GM19328 (cell line): Measurements from ENCODE around the gene HDAC5.
"Not testable (repeated sequence)": the region's sequence is repeated elsewhere in the genome, so short reads cannot be mapped to it uniquely, and the experiment has no call there.

Source experiments
- ATAC-seq: cut with Tn5 transposase; IDR thresholded peaks from one replicate; pipeline ENCODE4 v1.9.1; 2021; ENCODE audit warnings: mild to moderate bottlenecking, moderate library complexity; ENCODE audit not compliant: unreplicated experiment

Gene HDAC5

GRCh38 chr17:44133918-44134476, 10.6 kb upstream of the HDAC5 start:
- no peak for ATAC-seq

DNA sequence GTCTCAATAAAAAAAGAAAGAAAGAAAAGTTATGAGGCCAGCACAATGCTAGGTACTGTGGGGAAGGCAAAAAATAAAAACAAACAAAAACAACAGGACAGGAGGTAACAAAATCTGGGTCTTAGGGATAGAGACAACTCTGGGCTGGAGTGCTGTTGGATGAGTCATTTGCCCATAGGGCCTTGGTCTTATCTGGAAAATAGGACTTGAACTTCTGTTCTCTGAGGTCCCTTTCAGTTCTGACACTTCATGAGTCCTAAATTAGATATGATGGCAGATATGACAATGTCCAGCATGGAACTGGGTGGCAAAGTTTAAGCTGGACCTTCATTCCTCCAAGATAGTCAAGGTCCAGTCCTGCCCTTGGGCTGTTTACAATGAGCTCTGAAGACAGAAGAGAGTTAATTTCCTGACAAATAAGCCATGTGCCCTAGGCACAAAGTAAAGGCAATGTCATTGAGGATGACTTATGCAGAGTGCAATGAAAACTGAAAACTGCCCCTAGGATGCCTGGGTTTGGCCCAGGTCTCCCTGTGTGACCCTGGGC, 8.9 kb upstream of the HDAC5 start:
- no peak for ATAC-seq

- not testable (repeated sequence) for ATAC-seq
These were observed 7.9 kb upstream of the HDAC5 start for GRCh38 chr17:44131372-44131771.

GRCh38 chr17:44130693-44131349, 7.4 kb upstream of the HDAC5 start:
- no peak for ATAC-seq

DNA sequence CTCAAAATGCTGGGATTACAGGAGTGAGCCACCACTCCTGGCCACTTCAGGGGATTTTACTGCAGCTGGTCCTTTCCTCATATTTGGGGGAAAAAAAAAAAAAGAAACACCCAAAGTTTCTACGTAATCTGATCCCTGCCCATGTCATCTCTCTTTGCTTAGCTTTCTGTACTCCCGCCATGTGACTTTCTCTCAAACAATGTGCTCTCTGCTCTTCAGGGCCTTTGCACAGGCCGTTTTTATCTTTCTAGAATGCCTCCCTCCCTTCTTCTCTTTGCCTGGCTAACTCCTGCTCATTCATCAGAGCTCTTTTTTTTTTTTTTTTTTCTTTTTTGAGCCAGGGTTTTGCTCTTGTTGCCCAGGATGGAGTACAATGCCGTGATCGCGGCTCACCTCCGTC, 4.9 kb upstream of the HDAC5 start:
- no peak for ATAC-seq

- ATAC-seq = no peak
These were observed 637 bp upstream of the HDAC5 start for GRCh38 chr17:44124118-44124438.

DNA sequence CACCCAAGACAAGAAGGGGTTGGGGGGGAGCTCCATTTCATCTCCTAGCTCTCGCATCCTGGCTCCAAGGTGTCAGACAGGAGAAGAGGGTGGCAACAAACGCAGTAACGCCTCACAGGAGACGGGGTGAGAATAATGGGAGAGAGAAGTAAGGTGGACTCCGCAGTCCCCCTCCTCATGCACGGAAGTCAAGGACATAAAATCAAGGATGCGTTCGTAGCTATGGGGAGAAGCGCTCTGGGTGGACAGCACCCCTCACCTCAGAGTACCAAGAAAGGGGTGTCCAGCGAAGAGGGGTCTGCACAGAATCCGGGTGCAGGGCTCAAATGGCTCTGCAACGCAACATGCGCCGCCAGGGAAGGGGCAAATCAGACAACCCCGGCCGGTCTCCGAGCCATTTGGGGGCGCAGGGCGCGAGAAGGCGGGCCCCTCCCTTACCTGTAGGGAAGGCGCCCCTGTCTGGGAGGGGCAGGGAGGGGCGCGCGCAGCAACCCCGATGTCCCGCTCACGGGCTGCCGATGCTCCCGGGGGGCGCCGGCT, 555 bp downstream of the HDAC5 start:
- no peak for ATAC-seq

DNA sequence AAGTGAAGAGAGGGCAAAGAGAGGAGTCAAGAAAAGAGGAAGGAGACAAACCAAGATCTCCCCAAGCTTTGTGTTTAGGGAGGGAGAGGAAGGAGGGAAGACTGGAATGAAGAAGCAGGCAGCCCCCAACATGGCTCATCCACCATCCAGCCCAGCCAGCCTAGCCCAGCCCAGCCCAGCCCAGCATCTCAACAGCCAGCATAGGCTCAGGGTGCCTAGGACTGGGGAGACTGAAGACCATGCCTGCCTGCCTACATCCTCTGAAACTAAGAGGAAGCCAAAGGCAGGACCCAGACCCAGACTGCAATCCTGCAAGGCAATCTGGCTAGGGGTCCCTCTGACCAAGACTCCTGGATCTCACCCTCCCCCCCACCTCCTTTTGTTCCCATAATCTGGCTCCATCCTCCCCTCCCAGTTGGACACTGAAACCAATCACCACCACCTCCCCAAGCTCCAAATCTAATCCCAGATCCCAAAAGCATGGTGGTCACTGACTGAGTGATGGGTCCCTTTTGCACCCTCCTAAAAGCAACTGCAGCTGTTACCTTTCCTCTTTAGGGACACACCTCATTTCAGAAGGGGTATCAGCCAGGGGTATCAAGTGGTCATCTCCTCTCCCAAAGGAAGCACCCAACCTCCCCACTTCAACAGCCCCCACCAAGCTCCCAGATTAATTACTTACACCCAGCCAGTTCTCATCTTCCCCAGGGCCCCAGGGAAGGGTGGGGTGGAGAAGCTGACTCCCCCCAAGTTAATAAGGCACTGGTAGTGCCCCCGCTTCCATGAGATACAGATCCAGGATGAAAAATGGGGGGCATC, 1.2 kb downstream of the HDAC5 start:
- ATAC-seq = no peak

DNA sequence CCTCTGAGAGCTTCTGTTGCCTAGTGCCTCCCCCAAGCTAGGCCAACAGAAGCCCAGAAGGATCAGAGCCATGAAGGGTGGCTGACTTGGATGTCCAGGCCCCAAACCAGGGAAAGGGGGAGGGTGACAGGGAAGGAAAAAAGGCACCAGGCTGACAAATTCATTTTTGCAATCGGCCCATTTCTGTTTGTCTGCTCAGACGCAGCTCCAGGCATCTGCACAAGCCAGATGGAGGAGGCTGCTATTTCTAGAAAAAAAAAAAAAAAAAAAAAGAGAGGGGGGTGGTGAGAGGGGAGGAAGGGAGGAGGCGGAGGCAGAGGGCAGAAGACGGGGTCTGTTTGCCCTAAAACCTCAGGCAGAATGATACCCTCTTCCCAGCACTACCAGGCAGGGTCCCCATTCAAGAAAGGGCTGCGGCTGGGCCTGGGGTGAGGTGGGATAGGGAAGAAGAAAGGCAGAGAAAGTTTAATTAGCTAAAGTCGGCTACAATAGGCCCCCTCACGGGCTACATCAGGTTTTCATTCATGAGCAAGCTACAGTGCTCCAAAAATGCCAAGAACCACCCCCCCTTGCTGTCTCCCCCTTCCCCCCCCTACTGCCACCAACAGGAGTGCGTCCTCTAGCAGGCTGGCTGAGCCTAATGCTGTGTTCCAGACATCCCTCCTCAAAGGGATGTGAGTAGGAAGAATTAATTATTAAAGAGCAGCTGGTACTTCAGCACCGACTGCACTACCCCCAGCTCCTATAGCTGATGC, 2.4 kb downstream of the HDAC5 start:
- ATAC-seq = no peak

DNA sequence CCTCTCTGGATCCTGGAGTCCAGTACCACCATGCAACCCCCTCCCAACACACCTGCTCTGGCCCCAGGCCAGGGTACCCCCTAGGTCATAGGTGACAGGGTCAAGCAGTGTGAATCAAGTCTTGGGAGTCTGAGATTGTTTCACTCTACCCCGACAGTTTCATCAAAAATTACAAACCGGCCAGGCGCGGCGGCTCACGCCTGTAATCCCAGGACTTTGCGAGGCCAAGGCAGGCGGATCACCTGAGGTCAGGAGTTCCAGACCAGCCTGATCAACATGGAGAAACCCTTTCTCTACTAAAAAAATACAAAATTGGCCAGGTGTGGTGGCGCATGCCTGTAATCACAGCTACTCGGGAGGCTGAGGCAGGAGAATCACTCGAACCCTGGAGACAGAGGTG, 3.2 kb downstream of the HDAC5 start:
- not testable (repeated sequence) for ATAC-seq

- ATAC-seq = no peak
These were observed 3.6 kb downstream of the HDAC5 start for GRCh38 chr17:44119798-44120197.

GRCh38 chr17:44119062-44119461, 4.4 kb downstream of the HDAC5 start:
- ATAC-seq = no peak

- ATAC-seq = no peak
These were observed 4.9 kb downstream of the HDAC5 start for GRCh38 chr17:44118427-44119050.

GRCh38 chr17:44117351-44117750, 6.1 kb downstream of the HDAC5 start:
- ATAC-seq = no peak

DNA sequence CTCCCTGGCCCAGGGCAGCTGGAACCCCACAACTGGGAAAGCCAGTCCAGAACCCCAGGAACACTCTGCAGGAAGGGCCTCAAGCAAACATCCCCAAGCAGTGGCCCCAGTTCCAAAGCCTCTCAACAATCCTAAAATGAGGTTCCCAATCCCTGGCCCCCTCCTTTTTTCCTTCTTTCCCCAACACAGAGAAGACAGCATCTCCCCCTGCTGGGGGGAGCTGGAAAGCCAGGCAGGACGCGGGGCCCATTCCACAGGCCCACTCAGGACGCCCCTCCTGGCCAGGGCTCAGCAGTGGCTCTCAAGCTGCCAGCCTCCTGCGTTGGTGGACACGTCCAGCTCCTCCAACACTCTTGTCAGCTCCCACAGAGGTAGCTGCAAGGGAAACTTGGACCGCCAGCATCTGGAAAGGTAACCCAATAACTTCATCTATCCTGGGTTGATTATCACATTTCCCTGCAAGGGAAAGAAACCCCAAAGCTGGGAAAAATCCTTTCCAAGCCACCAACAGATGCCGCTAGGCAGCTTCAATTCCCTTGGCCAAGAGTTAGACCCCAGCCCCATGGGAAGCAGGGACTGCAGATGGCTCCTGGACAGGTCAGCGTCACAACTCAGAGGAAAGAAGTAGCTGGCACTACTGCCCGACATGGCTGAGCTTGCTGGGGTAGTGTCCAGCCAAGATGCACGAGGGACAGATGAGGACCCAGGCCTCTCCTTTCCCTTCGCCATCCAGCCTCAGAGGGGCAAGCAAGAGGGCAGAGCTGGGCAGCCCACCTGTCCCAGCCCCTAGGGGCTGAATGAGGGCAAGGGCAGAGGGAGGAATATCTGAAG, 7.6 kb downstream of the HDAC5 start:
- no peak for ATAC-seq

DNA sequence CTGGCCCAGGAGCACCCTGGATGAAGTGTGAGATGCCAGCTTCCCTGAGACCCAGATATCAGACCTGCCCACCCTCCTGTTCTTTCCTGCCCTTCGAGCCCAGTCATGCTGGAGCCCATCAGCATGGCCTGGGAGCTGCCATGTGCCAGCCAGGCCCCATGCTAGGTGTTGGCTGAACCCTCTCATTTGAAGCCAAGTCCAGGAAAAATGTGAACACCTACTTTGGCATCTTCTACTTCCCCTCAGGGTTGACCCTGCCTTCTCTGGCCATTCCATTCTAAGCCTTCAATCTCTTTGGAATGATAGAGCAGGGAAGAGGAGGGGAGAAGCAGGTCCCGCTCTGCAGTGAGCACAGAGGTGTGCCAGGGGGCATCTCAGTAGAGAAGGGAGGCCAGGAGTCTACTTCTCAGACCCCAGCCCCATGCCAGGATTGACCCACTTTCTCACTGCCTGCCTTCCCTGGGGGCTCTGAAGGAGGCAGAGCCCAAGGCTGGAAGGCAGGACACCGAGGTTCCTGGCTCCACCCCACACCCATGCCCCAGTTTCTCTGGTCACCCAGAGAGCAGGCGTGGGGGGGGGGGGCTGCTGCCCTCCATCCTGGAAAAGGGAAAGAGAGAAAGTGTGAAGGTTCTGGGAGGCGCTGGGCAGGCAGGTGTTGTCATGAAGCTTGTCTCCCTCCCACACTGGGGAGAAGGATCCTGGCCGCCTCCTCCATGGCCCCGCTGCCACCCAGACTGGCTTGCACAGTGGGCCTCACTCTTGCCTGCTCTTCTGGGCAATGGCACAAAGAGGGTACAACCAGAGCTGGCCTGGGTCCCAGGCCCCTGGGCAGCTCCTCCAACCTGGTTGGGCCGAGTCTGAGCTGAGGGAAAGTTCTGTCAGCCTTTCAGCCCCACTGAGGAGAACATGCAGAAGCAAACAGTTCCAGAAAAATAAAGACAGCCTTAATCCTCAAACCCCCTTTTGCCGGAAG, 9.3 kb downstream of the HDAC5 start:
- ATAC-seq = no peak

DNA sequence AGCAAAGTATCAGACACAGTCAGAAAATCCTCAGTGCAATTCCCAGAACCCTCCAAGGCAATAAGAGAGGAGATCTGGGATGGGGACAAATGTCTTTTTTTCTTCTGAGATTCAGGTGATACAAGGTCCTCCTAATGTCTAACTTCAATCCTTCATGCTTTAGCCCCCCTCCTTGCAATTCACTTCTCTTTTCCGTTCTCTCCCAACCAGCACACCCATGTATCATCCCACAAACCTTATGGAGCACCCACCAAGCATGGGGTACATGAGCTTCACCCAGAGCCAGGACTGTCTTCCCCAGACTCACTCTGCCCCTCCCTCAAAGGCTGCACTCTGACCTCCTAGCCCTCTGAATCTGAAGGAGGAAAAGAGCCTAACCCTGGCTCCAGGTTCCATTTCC, 10.1 kb downstream of the HDAC5 start:
- no peak for ATAC-seq
